ENCODE results near the gene CTPS1. TPM values are rescaled to one million over a fixed set of nuclear protein-coding genes. Genes with fewer than 3 reads are reported as not detected.

CTPS1 gene
- total RNA-seq, 1 experiment from 2014 or later: 25.6 TPM

DNA sequence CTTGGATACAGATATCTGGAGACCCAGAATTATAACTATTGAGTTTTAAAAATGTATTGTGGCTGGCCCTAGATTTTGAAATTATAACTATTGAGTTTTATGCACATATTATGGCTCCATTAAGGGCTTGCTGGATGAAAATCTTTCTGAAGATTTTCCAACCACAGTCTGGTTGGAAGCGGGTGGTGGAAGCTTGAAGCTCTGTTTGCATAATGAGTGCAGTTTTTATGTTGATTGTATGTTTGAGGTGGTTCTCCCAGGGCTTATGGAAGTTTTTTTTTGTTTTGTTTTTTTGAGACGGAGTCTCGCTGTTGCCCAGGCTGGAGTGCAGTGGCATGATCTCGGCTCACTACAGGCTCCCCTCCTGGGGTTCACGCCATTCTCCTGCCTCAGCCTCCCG, 10.1 kb upstream of the CTPS1 start:
- DNase-seq (ENCODE audit: low read depth): no peak

DNA sequence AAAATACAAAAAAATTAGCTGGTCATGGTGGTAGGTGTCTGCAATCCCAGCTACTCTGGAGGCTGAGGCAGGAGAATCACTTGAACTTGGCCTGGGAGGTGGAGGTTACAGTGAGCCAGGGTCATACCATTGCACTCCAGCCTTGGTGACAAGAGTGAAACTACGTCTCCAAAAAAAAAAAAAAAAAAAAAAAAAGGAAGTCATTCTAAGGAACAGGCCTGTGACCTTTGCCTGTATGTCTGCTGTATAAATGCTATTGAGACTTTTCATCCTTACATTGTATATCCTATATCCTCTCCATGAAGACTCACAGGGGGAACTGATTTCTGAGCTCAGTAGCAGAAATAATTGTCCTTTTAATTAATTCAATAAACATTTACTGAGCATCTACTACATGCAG, 7.5 kb upstream of the CTPS1 start:
- DNase-seq (ENCODE audit: low read depth): no peak

DNA sequence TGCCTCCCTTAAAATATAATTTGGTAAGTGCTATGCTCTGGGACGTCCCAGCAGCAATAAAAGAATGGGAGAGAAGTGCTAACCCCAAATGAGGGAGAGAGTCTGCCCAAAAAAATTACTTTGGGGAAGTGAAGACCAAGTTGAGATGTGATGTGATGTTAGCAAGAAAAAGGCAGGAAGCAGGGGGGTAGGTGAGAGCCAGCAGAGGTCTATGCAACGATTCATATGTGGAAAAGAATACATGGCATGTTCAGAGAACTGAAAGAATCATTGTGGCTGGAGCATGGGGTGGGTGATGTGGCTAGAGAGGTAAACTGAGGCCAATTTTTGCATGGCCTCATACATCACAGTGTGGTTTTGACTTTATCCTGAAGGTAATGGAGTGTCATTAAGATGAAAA, 5.6 kb upstream of the CTPS1 start:
- DNase-seq (ENCODE audit: low read depth): no peak

DNA sequence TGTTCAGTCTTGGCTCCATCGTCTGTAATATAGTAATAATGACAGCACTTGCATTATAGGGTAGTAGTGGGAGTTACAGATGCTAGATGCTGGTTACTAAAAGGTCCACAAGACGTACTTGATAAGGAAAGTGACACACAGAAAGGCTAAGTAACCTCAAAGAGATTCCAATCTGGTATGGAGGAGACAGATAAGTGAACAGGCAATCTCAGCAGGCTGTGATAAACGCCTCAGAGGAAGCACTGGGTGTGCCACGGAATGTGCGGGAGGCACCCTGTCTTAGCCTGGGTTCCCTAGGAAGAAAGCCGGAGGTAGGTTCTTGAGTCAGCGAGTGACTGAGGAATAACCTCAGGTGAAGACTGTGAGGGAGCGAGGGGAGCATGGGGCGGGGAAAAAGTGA, 4.6 kb upstream of the CTPS1 start:
- no peak for DNase-seq (ENCODE audit: low read depth)

DNA sequence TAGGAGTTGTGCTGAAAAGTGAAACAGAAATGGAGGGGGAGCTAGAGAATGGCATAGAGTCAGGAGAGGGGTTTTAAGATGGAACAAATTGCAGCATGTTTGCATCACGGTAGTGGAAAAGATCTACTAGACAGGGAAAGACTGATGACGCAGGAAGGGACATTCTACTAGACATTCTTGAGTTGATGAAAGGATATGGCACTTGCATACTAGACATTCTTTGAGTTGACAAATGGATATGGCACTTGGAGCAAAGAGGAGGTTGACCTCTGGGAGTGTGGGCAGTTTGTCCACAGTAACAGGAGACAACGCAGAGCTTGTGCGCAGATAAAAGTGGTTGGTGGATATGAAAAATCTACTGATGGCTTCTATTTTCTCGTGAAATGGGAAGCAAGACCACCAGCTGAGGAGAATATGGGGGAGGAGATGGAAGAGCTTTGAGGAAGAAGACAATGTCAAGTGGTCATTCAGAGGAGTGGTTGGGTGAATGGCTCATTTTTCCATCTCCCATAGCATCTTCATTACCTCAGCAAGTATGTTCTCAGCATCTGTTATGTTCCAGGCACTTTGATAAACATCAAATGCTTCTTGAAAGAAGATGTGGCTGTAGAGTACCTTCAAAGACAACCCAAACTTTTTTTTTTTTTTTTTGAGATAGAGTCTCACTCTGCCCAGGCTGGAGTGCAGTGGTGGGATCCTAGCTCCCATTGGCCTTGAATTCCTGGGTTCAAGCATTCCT, 2.4 kb upstream of the CTPS1 start:
- no peak for DNase-seq (ENCODE audit: low read depth)

DNA sequence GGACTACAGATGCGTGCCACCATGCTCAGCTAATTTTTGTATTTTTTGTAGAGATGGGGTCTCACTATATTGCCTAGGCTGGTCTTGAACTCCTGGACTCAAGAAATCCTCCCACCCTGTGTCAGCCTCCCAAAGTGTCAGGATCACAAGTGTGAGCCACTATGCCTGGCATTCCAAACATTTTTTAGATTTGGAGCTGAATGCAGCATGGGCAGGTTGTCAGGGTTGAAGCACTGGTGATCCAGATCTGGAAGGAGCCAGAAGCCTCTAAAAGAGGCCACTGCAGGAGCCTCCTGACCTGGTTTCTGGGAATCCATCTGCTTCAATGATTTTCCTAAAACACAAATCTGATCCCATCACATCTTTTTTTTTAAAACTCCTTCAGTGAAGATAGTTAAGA, 1.8 kb upstream of the CTPS1 start:
- no peak for DNase-seq (ENCODE audit: low read depth)

DNA sequence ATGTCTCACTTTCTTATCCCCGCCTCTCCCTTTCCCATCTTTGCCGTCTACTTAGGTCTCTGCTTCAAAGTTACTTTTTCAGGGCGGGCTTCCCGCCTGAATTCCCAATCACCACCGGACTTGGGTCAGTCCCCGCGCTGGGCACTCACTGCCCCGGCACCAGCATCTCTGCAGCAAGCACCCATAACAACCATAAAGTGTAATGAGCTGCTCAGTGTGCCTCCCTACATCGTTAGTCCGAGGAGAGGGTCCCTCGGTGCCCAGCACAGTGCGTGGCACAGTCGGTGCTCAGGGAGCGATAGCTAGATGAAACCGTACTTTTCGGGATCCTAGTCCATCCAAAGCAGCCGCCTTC, 633 bp upstream of the CTPS1 start:
- DNase-seq (ENCODE audit: low read depth): no peak

DNA sequence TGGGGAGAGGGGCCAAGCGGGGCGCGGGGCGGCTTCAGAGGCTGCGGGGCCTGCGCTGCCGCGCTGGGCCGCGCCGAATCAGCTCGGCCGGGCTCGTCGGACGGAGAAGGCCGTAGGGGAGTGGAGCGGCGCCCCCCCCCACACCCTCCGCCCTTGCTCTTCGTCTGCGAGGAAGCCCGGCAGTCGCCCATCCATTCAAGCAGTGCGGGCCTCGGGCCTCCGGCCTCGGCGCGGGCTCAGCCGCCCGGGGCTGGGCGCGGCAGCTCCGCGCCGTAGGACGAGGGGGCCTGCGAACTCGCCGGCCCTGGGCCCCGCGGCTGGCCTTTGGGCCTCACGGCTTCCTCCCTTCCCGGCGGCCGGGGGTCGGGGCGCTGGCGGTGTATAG, 564 bp downstream of the CTPS1 start:
- DNase-seq (ENCODE audit: low read depth): no peak

DNA sequence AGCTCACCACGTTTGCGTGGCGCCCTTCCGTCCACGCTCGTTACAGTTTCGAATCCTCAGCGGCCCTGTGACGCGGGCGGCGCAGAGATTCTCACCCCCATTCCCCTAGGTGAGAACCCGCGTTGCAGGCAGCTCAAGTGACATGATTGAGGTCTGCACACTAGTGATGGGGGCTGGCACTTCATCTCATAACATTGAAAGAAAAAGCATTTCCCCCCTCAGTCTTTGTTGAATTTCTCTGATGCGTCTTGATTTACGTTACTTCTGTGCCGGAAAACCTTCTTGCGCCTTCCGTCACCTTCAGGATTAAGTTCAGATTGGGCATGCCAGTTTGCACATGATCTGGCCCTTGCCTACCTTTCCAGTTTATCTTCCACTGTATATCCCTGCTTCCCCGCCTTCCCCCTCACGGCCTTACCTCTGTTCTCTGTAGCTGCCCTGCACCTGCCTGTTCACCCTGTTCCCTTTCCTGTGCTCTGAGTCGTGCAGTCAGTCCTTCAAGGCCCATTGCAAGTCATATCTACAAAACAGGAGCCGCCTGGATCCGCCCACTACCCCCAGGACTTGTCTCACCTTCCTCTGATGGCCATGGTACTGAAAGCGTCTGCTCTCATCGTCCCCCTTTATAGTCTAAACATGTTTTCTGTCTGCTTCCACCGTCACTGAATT, 1.1 kb downstream of the CTPS1 start:
- DNase-seq (ENCODE audit: low read depth): peak; percentile 23

DNA sequence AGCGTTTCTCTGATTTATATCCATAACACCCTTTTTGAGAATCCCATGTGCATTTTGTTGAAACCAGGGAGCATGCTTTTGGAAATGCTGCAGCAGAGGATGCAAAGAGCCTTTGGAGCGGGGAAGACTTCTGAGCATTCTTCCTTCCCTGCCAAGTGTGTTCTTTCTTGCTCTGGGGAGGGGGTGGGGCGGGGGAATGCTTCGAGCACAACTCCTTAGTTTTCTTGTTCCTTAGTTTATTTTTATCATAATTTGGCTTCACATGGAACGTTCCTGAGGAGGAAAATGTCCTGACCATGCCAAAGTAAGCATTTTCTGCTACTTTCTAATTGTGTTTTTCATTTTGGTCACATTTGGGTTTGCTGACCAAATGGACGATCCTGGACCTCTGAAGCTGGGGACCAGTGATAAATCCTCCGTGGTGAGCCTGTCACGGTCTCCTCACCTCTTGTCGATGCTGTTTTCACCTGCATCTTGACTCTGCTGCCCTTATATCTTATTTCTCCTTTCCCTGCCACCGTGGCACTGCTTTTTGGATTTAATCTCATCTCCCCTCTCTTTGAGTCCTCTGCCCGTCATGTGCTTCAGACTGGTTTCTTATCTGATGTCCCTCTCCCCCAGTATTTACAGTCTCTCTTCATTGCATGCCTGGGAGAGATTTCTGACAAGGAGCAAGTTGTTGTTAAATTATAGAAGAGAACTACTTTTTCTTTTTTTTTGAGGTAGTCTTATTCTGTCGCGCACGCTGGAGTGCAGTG, 2.4 kb downstream of the CTPS1 start:
- no peak for DNase-seq (ENCODE audit: low read depth)

DNA sequence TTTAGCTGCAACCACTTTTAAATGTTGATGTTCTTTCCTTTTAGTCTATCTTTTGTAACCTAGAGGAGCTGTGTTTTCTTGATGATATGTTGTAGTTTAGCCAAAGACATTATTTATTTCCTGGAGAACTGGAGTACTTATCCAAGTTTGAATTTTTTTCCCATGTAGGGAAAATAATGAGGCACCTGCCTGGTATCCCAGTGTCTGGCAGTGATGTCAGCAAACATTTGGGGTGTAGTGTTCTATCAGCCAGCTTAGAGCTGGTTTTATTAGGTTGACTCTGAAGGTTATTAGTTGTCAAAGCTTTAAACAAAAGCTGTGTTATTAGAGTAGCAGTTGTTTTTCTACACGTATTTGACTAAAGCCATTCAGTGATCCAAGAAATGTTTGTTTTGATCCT, 3.2 kb downstream of the CTPS1 start:
- DNase-seq (ENCODE audit: low read depth): no peak

DNA sequence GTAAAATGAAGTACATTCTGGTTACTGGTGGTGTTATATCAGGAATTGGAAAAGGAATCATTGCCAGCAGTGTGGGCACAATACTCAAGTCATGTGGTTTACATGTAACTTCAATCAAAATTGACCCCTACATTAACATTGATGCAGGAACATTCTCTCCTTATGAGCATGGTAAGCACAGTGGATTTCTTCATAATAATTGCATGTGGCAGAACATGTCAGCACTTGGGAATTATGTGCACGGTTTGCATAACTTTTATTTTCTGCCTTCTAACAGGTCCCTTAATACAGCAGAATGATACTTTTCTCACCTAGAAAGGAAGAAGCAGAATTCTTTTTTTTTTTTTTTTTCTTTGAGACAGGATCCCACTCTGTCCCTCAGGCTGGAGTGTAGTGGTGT, 3.8 kb downstream of the CTPS1 start:
- DNase-seq (ENCODE audit: low read depth): no peak

DNA sequence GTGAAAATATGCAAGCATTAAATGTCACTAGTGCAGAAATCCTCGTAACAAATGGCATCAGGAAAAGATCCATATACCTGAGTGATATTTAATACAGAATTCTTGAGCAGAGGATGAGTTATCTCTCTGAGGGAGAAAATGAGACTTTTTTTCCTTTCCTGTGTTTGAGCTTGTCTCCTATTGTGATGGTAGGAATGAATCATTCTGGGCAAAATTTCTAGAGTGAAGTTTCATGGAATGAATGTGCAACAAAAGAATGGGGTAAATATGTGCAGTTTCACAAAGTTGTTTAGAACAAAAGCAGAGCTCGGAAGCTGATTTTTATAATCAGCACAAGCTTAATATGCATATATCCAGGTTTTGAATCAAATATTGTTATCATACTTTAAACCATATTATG, 4.6 kb downstream of the CTPS1 start:
- DNase-seq (ENCODE audit: low read depth): no peak

DNA sequence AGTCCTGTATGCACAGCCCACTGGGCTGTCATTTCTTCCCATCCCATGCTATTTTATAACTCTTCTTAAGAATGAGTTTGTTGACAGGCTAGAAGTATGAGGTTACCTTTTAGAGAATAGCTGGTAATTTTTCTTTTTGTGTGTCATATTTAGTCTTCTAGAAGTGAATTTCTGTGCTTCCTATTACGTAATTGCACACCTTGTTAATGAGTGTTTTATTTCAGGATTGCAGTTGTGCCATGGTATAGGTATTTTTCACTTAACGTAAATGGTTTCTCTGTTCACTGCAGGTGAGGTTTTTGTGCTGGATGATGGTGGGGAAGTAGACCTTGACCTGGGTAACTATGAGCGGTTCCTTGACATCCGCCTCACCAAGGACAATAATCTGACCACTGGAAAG, 5.0 kb downstream of the CTPS1 start:
- no peak for DNase-seq (ENCODE audit: low read depth)

DNA sequence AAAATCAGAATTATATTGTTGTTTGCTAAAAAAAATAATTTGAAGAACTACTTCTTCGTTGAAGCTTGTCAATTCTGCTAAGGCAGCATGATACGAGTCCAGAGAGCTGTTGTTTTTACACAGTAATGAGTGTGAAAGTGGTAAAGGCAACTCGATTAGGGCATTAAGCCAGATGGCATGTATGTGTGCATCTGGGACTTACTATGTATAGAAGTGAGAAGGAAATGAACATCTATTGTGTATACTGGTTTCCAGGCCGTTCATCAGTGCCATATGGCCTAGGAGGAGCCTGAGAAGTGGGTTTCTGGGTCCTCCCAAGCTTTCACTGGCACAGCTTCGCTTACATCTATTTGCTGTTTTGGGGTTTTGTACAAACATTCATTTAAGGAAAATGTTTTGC, 5.7 kb downstream of the CTPS1 start:
- no peak for DNase-seq (ENCODE audit: low read depth)

DNA sequence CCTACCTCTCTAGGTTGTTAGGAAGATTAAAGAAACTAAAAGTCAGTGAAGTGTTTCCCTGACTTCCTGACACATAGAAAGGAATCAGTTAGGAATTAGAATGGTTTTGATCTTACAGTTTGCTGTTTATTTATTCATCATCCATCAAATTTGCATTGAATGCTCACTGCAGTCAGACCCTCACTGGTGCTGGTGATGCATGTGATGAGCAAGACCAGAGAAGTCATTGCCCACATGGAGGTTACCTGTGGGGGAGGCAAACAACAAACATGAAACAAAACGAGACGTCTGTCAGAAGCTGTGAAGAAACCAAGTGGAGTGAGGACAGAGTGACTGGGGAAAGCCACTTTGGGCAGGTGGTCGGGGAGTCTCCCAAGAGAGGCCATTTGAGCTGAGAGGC, 6.4 kb downstream of the CTPS1 start:
- DNase-seq (ENCODE audit: low read depth): no peak

DNA sequence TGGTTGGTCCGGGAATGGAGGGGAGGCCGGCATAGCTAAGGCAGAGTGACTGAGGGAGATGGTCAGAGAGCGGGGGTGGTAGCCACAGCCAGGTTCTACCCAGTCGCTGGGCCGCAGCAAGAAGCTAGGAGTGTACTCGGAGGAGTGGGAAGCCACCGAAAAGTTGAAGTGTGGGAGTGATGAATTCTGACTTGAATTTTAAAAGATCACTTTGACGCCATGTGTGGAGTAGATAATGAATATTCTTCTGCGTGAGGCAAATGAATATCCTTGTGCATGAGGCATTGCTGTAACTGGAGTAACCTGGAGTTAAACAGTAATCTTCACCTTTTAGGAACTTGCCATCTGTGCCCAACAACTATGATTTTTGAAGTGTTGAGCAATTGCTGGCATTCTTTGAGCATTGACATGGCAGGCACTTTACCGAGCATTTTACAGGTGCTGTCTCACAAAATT, 6.9 kb downstream of the CTPS1 start:
- no peak for DNase-seq (ENCODE audit: low read depth)

DNA sequence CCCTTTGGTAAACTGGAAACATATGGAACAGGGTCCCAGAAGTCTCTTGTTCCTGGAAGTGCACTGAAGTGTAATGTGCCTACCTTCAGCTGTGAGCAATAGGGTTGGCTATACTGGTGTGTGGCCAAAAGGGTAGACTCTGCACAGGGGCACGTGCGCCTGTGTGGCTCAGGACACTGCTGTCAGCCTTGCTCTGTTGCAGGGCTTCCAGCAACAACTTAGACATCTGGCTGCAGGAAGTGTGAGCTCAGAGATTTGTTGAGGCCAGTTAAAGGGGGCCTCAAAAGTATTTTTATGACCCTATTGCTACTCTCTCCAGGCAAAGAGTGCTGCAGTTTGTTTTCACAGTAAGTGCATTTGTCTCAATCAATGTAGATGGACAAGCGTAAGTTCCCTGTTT, 7.5 kb downstream of the CTPS1 start:
- no peak for DNase-seq (ENCODE audit: low read depth)

DNA sequence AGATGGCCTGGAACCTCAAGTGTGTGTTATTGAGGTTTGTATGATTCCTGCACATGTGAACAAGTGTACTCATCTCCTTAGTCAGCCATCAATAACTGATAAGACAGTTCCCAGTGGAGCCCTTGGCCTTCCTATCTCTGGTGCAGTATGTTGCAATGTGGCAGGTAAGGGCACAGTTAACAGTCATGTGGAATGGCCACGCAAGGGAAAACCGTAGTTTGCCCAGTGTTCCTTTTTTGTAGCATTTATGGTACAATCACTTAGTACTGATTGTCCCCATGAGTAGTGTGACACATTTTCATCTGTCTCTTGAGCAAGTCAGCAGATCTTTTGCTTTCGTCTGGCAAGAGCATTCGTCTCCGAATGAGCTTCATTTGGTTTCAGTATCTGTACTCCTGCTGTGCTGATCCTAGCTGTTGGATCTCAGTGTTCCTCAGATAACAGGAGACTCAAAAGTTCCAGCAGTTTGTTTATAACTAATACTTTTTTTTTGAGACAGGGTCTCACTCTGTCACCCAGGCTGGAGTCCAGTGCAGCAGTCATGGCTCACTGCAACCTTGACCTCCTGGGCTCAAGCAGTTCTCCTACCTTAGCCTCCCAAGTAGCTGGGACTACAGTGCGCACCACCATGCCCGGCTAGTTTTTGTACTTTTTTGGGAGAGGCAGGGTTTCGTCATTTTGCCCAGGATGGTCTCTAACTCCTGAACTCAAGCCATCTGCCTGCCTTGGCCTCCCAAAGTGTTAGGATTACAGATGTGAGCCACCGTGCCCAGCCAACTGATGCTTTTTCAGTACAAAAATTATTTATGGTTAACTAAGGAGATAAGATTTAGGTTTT, 8.2 kb downstream of the CTPS1 start:
- no peak for DNase-seq (ENCODE audit: low read depth)

DNA sequence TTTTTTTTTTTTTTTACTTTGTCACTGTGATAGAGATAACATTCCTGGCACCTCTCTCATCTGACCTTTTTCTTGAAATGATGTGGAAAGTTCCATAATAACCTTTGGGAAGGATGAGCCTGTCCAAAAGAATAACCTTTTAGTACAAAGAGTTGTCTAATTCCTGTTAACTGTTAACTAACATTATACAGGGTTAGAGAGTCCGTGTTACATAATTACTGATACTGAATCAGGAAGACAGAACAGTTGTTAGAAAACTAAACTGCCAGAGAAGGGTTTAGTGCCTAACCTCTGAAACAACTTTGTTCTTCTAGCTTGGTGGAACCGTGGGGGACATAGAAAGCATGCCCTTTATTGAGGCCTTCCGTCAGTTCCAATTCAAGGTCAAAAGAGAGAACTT, 8.8 kb downstream of the CTPS1 start:
- no peak for DNase-seq (ENCODE audit: low read depth)

DNA sequence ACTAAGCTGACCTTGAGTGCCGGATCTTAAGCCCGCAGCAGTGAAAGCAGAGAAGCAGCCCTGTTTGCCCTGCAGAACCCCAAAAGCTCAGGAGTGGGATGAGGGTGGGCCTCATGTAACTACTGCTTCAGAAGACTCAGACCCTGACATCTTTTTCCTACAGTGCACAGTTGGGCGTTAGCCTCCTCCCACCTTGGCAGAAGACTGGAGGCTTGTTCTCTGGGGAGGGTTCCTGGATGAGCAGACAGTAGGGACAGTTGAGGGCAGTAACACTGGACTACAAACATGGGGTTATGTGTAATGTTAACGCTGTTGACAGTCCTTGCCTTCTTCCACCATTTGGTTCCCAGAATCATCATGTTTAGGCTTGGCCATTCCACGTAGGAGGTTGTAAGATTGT, 9.6 kb downstream of the CTPS1 start:
- no peak for DNase-seq (ENCODE audit: low read depth)

DNA sequence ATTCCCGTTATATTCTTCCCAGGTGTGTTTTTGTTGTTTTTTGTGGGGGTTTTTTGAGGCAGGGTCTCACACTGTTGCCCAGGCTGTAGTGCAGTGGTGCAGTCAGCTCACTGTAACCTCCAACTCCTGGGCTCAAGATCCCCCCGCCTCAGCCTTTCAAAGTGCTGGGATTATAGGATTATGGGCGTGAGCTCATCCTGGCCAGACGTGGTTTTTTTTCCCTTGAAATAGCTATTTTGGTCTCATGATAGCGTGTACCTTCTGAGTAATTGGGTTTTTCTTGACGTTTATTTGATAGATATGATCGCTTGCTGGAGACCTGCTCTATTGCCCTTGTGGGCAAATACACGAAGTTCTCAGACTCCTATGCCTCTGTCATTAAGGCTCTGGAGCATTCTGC, 17.6 kb downstream of the CTPS1 start:
- DNase-seq (ENCODE audit: low read depth): no peak

All from RPMI7951 (cell line).